H1 (cell line): ENCODE measurements around the gene SERAC1.

Experiments
- FOSL1 ChIP-seq: IDR thresholded peaks from 2 replicates; pipeline ENCODE4 v1.6.1; 2011; ENCODE audit warnings: mild to moderate bottlenecking, low read depth, low read length, moderate library complexity; ENCODE audit not compliant: insufficient read depth
- HDAC2 ChIP-seq, 2 experiments: fragments of 300-600 bp in 1 of 2; sonication (generic) in 1 of 2; IDR thresholded peaks; 2 replicates each; pipeline ENCODE4 v1.6.1; 2011 to 2012; ENCODE audit warnings: low read depth in 2 of 2, low read length in 2 of 2, mild to moderate bottlenecking in 2 of 2, moderate library complexity in 2 of 2, borderline replicate concordance in 1 of 2, inconsistent platforms in 1 of 2
- HDAC6 ChIP-seq: IDR thresholded peaks from one replicate; pipeline ENCODE4 v1.7.1; 2012; ENCODE audit warnings: low read depth, mild to moderate bottlenecking, inconsistent platforms, low read length, moderate library complexity
- MAX ChIP-seq: IDR thresholded peaks from 2 replicates; pipeline ENCODE4 v1.6.1; 2012; ENCODE audit warnings: inconsistent platforms
- RNF2 ChIP-seq: fragments of 200-900, 300-1000 bp; sonication (generic); IDR thresholded peaks from 2 replicates; pipeline ENCODE4 v1.7.1; 2016; ENCODE audit warnings: borderline replicate concordance, low read depth, mild to moderate bottlenecking, antibody characterized with exemption, low read length; ENCODE audit not compliant: poor library complexity, severe bottlenecking; ENCODE audit errors: missing control alignments
- TAF1 ChIP-seq: IDR thresholded peaks from 2 replicates; pipeline ENCODE4 v1.6.1; 2011; ENCODE audit warnings: mild to moderate bottlenecking, low read depth, low read length

- no peak for TF ChIP-seq RNF2
- TF ChIP-seq HDAC2 (IDR thresholded peaks at IDR 0.05; ENCODE audit: borderline replicate concordance in 1 of 2, low read depth in 2 of 2, low read length in 2 of 2) = no peak
- no peak for TF ChIP-seq HDAC6
- TF ChIP-seq MAX = no peak
- no peak for TF ChIP-seq TAF1
- no peak for TF ChIP-seq FOSL1
Observed at GRCh38 chr6:158064725-158065251, 103.3 kb downstream of the SERAC1 start.
